ENCODE measurements around the gene GTF2E1. TPM values are rescaled to one million over a fixed set of nuclear protein-coding genes. Genes with fewer than 3 reads are reported as not detected.
"Not testable (repeated sequence)": the region's sequence is repeated elsewhere in the genome, so short reads cannot be mapped to it uniquely, and the experiment has no call there.

Gene GTF2E1
- 10 to 100 TPM; 18.6 to 19.9 TPM for total RNA-seq

DNA sequence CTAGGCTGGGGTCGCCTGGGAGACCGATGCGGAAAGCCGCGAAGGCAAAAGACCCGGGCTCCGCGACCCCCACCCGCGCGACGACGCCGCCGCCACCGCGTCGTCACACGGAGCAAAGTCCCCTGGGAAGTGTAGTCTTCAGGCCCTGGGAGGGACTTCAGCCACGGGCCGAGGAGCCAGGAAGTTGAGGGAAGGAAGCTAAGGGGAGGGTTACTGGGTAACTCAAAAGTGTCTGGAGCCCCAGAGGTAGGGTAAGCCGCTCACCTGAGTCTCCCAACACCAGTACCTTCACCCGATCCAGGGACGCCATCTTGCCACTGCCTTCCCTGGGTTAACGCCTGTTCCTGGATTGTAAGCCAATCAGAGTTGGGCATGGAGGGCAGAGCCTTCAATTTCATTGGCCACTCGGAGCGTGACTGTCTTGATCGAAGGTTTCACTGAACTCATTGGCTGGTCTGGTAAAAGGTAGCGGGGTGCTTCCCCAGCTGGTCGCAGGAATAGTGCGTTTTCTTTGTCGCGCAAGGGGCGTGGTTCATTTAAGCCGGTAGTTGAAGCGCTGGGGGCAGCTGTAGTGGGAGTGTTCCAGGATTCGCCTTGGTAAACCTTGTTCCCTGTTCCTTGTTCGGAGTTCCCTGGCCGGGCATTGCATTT lies at the start of gene GTF2E1, which contains the start of gene RABL3:
Gene GTF2E1 (plus strand): TSS at position 547 of the 651 bp plus-strand sequence. CDS start 7,809 bp downstream, outside the sequence.
Gene RABL3 (minus strand): TSS at position 319 of the 651 bp plus-strand sequence. CDS start 9 bp downstream, at position 310.
- no peaks in the 10 kb centered on the region for H3K27me3 Mint-ChIP-seq
- no peaks in the 10 kb centered on the region for H3K9me3 Mint-ChIP-seq
- ATAC-seq (peak; percentile 100), DNase-seq (ENCODE audit: low spot score) (peak; percentile 96)
- peaks cover 2% of the 10 kb centered on the region for H3K36me3 Mint-ChIP-seq
- peak within 1 kb of the TSS; percentile 87 for H3K4me3 Mint-ChIP-seq
- H3K4me1 Mint-ChIP-seq (ENCODE audit: low read depth in 2 of 2): peaks cover 29 to 30% of the 10 kb centered on the region in 2 donors
- H3K27ac Mint-ChIP-seq: peak within 1 kb of the TSS; percentile 95

- Mint-ChIP-seq H3K9me3 (no peaks in the 10 kb centered on the region), H3K27me3 (no peaks in the 10 kb centered on the region), H3K4me3 (no peak overlapping the region), H3K36me3 (peaks cover 3% of the 10 kb centered on the region), H3K4me1 (ENCODE audit: low read depth in 2 of 2) (no peaks in the 10 kb centered on the region), H3K27ac (no peak overlapping the region)
- no peak for ATAC-seq
- no peak for DNase-seq (ENCODE audit: low spot score)
Observed at GRCh38 chr3:120693439-120694171, 48.9 kb upstream of the GTF2E1 start.

DNA sequence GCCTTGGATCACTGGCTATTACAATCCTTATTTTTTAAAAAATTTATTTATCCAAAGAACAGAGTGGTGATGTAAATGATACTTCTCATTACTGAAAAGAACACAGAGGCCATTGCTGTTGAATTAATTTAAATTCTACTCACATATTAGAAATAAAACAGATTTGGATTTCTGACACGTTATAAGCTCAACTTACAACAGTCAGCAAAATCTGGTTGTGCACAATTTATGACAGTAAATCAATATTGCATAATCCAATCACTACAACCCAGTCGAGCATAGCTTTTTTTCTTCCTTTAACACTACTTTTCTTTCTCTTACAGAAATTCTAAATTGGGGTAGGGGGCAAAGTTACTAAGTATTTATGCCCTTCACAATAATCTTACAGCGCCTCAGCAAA lies 43.2 kb upstream of the GTF2E1 start:
- Mint-ChIP-seq H3K36me3 (peaks cover 19% of the 10 kb centered on the region), H3K9me3 (no peaks in the 10 kb centered on the region), H3K27me3 (no peaks in the 10 kb centered on the region), H3K27ac (no peak overlapping the region), H3K4me1 (ENCODE audit: low read depth in 2 of 2) (peaks cover 0 to 1% of the 10 kb centered on the region in 2 donors), H3K4me3 (no peak overlapping the region)
- ATAC-seq: no peak
- no peak for DNase-seq (ENCODE audit: low spot score)

DNA sequence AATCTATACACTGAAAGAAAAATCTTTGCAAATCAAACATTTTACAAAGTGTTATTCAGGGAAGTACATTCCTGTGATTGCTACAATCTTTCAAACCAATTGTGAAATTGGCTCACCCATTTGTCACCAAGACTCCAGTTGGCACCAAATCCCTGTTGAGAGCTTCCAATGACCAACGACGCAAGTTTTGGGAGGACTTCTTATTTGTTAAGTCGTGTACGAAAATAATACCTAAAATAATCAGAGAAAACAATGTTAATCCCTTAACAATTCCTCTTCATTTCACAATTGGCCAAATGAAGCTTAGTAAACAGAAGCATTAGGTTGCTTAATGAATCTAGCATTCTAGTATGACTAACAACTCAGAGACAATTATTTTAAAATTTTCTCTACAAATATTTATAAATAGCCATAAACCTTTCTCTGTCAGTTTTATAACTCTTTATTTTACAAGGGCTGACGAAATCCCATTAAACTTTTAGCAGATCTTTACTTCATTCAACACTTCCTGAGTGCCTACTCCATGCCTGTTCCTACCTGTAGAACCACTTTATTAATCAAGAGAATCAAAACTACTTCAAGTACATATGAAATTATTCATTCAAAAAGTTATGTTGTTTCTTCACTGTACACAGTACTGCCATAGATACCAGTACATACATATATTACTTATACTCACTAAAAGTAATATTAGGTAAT lies 36.5 kb upstream of the GTF2E1 start:
- H3K9me3 Mint-ChIP-seq: no peaks in the 10 kb centered on the region
- no peaks in the 10 kb centered on the region for H3K27me3 Mint-ChIP-seq
- no peak overlapping the region for H3K27ac Mint-ChIP-seq
- no peak overlapping the region for H3K4me3 Mint-ChIP-seq
- peaks cover 16% of the 10 kb centered on the region for H3K36me3 Mint-ChIP-seq
- ATAC-seq: no peak
- H3K4me1 Mint-ChIP-seq (ENCODE audit: low read depth in 2 of 2): peaks cover 0 to 2% of the 10 kb centered on the region in 2 donors
- DNase-seq (ENCODE audit: low spot score): no peak

GRCh38 chr3:120706950-120707349 lies 35.6 kb upstream of the GTF2E1 start:
- no peak for DNase-seq (ENCODE audit: low spot score)

GRCh38 chr3:120708408-120708807 lies 34.1 kb upstream of the GTF2E1 start:
- no peak for ATAC-seq
- Mint-ChIP-seq H3K4me3 (no peak overlapping the region), H3K27me3 (no peaks in the 10 kb centered on the region), H3K4me1 (ENCODE audit: low read depth in 2 of 2) (peaks cover 0 to 2% of the 10 kb centered on the region in 2 donors), H3K36me3 (peaks cover 11% of the 10 kb centered on the region), H3K27ac (no peak overlapping the region), H3K9me3 (no peaks in the 10 kb centered on the region)
- no peak for DNase-seq (ENCODE audit: low spot score)

More at GRCh38 chr3:120706950-120707349, 35.6 kb upstream of the GTF2E1 start:
- peaks cover 0 to 2% of the 10 kb centered on the region in 2 donors for H3K4me1 Mint-ChIP-seq (ENCODE audit: low read depth in 2 of 2)
- no peaks in the 10 kb centered on the region for H3K9me3 Mint-ChIP-seq
- peaks cover 16% of the 10 kb centered on the region for H3K36me3 Mint-ChIP-seq
- no peak for ATAC-seq
- no peak overlapping the region for H3K4me3 Mint-ChIP-seq
- no peaks in the 10 kb centered on the region for H3K27me3 Mint-ChIP-seq
- no peak overlapping the region for H3K27ac Mint-ChIP-seq

DNA sequence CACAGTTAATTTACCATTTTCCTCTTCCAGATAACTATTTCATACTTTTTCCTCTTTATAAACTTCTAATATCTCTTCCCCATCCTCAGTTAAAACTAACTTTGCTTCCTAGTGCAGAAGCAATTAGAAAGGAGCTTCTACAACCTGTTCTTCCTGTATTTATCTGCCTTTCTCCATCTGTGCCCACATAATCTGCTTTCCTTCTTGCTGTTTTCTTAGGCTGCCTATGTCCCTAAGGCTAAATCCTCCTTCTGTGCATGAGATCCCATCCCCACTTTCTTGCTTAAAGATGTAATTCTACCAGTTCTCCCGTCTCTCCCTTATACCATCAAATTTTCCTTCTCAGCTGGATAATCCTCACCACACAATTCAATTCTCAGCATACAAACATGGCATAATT lies 32.2 kb upstream of the GTF2E1 start:
- ATAC-seq: no peak

GRCh38 chr3:120713262-120713661 lies 29.3 kb upstream of the GTF2E1 start:
- ATAC-seq (no peak), DNase-seq (ENCODE audit: low spot score) (no peak)
- Mint-ChIP-seq H3K27me3 (no peaks in the 10 kb centered on the region), H3K27ac (no peak overlapping the region), H3K36me3 (no peaks in the 10 kb centered on the region), H3K4me1 (ENCODE audit: low read depth in 2 of 2) (peaks cover 0 to under 1% of the 10 kb centered on the region in 2 donors), H3K4me3 (no peak overlapping the region), H3K9me3 (no peaks in the 10 kb centered on the region)

More for the DNA sequence above, 32.2 kb upstream of the GTF2E1 start:
- H3K4me3 Mint-ChIP-seq: no peak overlapping the region
- no peaks in the 10 kb centered on the region for H3K36me3 Mint-ChIP-seq
- H3K27ac Mint-ChIP-seq: no peak overlapping the region
- DNase-seq (ENCODE audit: low spot score): no peak
- H3K4me1 Mint-ChIP-seq (ENCODE audit: low read depth in 2 of 2): no peaks in the 10 kb centered on the region
- H3K27me3 Mint-ChIP-seq: no peaks in the 10 kb centered on the region
- H3K9me3 Mint-ChIP-seq: no peaks in the 10 kb centered on the region

DNA sequence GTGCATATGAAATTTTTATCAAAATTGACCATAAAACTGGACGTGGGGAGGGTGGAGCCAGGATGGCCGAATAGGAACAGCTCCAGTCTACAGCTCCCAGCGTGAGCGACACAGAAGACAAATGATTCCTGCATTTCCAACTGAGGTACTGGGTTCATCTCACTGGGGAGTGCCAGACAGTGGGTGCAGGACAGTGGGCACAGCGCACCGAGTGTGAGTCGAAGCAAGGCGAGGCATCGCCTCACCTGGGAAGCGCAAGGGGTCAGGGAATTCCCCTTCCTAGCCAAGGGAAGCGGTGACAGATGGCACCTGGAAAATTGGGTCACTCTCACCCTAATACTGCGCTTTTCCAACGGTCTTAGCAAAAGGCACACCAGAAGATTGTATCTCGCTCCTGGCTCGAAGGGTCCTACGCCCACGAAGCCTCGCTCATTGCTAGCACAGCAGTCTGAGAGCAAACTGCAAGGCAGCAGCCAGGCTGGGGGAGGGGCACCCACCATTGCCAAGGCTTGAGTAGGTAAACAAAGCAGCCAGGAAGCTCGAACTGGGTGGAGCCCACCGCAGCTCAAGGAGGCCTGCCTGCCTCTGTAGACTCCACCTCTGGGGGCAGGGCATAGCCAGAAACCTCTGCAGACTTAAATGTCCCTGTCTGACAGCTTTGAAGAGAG lies 23.2 kb upstream of the GTF2E1 start:
- H3K36me3 Mint-ChIP-seq; ATAC-seq; H3K9me3 Mint-ChIP-seq; H3K27ac Mint-ChIP-seq; H3K27me3 Mint-ChIP-seq; DNase-seq (ENCODE audit: low spot score); H3K4me3 Mint-ChIP-seq: not testable (repeated sequence)
- peaks cover 11 to 14% of the 10 kb centered on the region in 2 donors for H3K4me1 Mint-ChIP-seq (ENCODE audit: low read depth in 2 of 2)

DNA sequence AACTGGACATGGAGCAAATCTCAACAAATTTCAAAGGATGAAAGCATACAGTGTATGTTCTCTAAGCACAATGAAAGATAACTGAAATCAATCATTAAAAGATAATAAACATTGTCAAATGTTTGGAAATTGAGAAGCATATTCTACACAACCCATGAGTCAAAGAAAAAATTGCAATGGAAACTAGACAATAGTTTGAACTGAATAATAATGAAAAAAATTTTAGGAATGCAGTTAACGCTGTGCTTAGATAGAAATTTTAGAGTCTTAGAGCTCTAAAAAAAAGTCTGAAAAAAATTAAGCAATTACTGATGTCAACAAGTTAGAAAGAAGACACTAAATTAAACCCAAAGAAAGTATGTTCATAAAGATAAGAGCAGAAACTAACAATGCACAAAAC lies 15.8 kb upstream of the GTF2E1 start:
- Mint-ChIP-seq H3K9me3 (no peaks in the 10 kb centered on the region), H3K36me3 (peaks cover 4% of the 10 kb centered on the region), H3K27ac (no peak overlapping the region), H3K4me1 (ENCODE audit: low read depth in 2 of 2) (no peaks in the 10 kb centered on the region), H3K4me3 (no peak overlapping the region), H3K27me3 (no peaks in the 10 kb centered on the region)
- no peak for ATAC-seq
- no peak for DNase-seq (ENCODE audit: low spot score)

DNA sequence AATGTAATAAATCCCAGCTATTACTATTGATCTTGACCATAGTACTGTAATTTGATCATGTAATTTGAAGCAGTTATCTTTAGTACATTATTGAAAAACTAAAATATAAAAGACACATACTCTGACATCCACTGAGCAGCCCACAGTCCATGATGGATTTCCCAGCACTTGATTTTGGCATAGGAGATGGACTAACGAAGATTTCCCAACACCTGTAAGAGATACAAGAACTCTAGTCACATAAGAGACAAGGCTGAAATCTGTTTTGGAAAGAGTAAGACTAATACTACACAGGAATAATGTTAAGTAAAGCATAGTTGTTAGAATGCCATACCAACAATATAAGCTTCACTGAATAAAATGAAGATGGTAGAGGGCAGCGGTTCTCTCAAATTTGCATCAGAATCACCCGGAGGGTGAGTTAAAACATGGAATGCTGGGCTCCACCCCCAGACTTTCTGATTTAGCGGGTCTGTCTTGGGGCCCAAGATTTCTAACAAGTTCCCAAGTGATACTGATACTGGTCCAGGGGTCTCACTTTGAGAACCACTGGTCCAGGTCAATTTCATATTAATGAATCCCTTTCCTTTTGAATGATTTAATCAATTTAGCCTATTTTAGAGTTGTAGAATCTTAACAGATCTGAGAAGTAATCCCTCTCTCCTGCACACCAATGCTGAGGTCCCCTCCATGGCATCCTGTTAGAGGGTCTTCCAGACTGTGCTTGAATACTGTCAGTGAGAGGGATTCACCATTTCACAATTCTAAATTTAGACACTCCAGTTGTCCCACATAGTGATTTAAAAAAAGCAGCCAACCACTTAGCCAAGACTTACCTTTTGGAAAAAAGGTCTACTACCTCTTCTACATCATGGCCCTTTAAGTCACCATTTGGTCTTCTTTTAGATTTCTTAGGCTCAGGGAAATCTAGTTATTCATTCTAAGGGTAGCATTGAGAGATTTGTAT lies 11.7 kb upstream of the GTF2E1 start:
- ATAC-seq (no peak), DNase-seq (ENCODE audit: low spot score) (no peak)
- H3K36me3 Mint-ChIP-seq: peaks cover 10% of the 10 kb centered on the region
- no peak overlapping the region for H3K27ac Mint-ChIP-seq
- no peaks in the 10 kb centered on the region for H3K9me3 Mint-ChIP-seq
- no peak overlapping the region for H3K4me3 Mint-ChIP-seq
- peaks cover 4 to 5% of the 10 kb centered on the region in 2 donors for H3K4me1 Mint-ChIP-seq (ENCODE audit: low read depth in 2 of 2)
- no peaks in the 10 kb centered on the region for H3K27me3 Mint-ChIP-seq

GRCh38 chr3:120738006-120738405 lies 4.5 kb upstream of the GTF2E1 start:
- ATAC-seq, H3K27me3 Mint-ChIP-seq: not testable (repeated sequence)

More at GRCh38 chr3:120738006-120738405, 4.5 kb upstream of the GTF2E1 start:
- H3K4me1 Mint-ChIP-seq (ENCODE audit: low read depth in 2 of 2): peaks cover 12 to 17% of the 10 kb centered on the region in 2 donors
- peaks cover 15% of the 10 kb centered on the region for H3K36me3 Mint-ChIP-seq
- H3K27ac Mint-ChIP-seq; DNase-seq (ENCODE audit: low spot score); H3K4me3 Mint-ChIP-seq; H3K9me3 Mint-ChIP-seq: not testable (repeated sequence)
